ENCODE data around the gene SLC17A3.

GRCh38 chr6:25834950-25835349, 39.1 kb downstream of the SLC17A3 start:
- TF ChIP-seq CTCF (IDR thresholded peaks at IDR 0.05) (no peak), EZH2 (IDR thresholded peaks at IDR 0.05; ENCODE audit: borderline replicate concordance, insufficient read depth, low read depth, low read length, poor library complexity, severe bottlenecking) (no peak)
